ENCODE data around the gene ARHGAP10.

GRCh38 chr4:147964266-147964880, 232.5 kb downstream of the ARHGAP10 start:
- no peak for TF ChIP-seq CTCF (IDR thresholded peaks at IDR 0.05)
- TF ChIP-seq EZH2 (IDR thresholded peaks at IDR 0.05; ENCODE audit: borderline replicate concordance, insufficient read depth, low read depth, low read length, poor library complexity, severe bottlenecking), result no peak

Data from B cell (primary cell).